ENCODE data around the gene KIAA0753. TPM values are rescaled to one million over a fixed set of nuclear protein-coding genes. Genes with fewer than 3 reads are reported as not detected.

KIAA0753 gene
- total and polyA plus RNA-seq, 9 donors, result 12.1 to 32.3 (median 19.2) TPM

GRCh38 chr17:6681671-6682070 is 41.2 kb upstream of the KIAA0753 start:
- H3K27me3 ChIP-seq, result no peaks in the 10 kb centered on the region

GRCh38 chr17:6681176-6681575 is 40.7 kb upstream of the KIAA0753 start:
- Histone ChIP-seq H3K4me3 (no peak overlapping the region), H3K36me3 (no peaks in the 10 kb centered on the region), H3K27ac (no peak overlapping the region), H3K4me1 (ENCODE audit: insufficient read depth) (no peaks in the 10 kb centered on the region), H3K27me3 (no peaks in the 10 kb centered on the region), H3K9me3 (no peaks in the 10 kb centered on the region)
- DNase-seq, result no peak
- 62 to 74% (median 63%) methylated on average over 4 of the region's 4 CpGs for WGBS, 3 donors
- intact Hi-C loops (cut with DNase I), result no loop called here
- no peak for TF ChIP-seq CTCF (IDR thresholded peaks at IDR 0.05)
- TF ChIP-seq POLR2A (IDR thresholded peaks at IDR 0.05), result no peak
- TF ChIP-seq EP300 (IDR thresholded peaks at IDR 0.05), result no peak

More at GRCh38 chr17:6681671-6682070, 41.2 kb upstream of the KIAA0753 start:
- TF ChIP-seq EP300 (IDR thresholded peaks at IDR 0.05) (no peak), POLR2A (IDR thresholded peaks at IDR 0.05) (no peak), CTCF (IDR thresholded peaks at IDR 0.05) (no peak)
- intact Hi-C loops (cut with DNase I), result no loop called here
- Histone ChIP-seq H3K9me3 (no peaks in the 10 kb centered on the region), H3K36me3 (no peaks in the 10 kb centered on the region), H3K27ac (no peak overlapping the region), H3K4me3 (no peak overlapping the region), H3K4me1 (ENCODE audit: insufficient read depth) (no peaks in the 10 kb centered on the region)
- WGBS, 3 donors, result 52 to 69% (median 57%) methylated on average over 5 of the region's 5 CpGs
- no peak for DNase-seq

- TF ChIP-seq EP300 (IDR thresholded peaks at IDR 0.05) (no peak), CTCF (IDR thresholded peaks at IDR 0.05) (no peak), POLR2A (IDR thresholded peaks at IDR 0.05) (no peak)
- Histone ChIP-seq H3K36me3 (no peaks in the 10 kb centered on the region), H3K4me1 (ENCODE audit: insufficient read depth) (no peaks in the 10 kb centered on the region), H3K27ac (no peak overlapping the region), H3K27me3 (no peaks in the 10 kb centered on the region), H3K4me3 (no peak overlapping the region), H3K9me3 (no peaks in the 10 kb centered on the region)
- no peak for DNase-seq
- 77 to 85% (median 80%) methylated on average over 6 of the region's 6 CpGs for WGBS, 3 donors
- intact Hi-C loops (cut with DNase I), result loop anchor here in 1 of 4 donors (10.0 kb wide), 1 partner anchor 156 kb away; the partner anchor contains the start of gene TEKT1
Observed at GRCh38 chr17:6679241-6679640, 38.7 kb upstream of the KIAA0753 start.

GRCh38 chr17:6677946-6678345 is 37.4 kb upstream of the KIAA0753 start:
- intact Hi-C loops (cut with DNase I), result loop anchor here in 1 of 4 donors (10.0 kb wide), 1 partner anchor 157 kb away; the partner anchor contains the start of gene TEKT1
- WGBS, 3 donors, result 65 to 73% (median 68%) methylated on average over 7 of the region's 7 CpGs
- H3K4me3 ChIP-seq, result no peak overlapping the region

More at GRCh38 chr17:6677946-6678345, 37.4 kb upstream of the KIAA0753 start:
- Histone ChIP-seq H3K27ac (no peak overlapping the region), H3K4me1 (ENCODE audit: insufficient read depth) (no peaks in the 10 kb centered on the region), H3K9me3 (no peaks in the 10 kb centered on the region), H3K27me3 (no peaks in the 10 kb centered on the region), H3K36me3 (no peaks in the 10 kb centered on the region)
- DNase-seq, result no peak
- TF ChIP-seq CTCF (IDR thresholded peaks at IDR 0.05), result no peak
- TF ChIP-seq POLR2A (IDR thresholded peaks at IDR 0.05), result no peak
- no peak for TF ChIP-seq EP300 (IDR thresholded peaks at IDR 0.05)
